Measurements from ENCODE around the gene KCTD18.
A peak's percentile ranks its signal among the peaks of the same experiment; 100 is the strongest.

The KCTD18 gene

DNA sequence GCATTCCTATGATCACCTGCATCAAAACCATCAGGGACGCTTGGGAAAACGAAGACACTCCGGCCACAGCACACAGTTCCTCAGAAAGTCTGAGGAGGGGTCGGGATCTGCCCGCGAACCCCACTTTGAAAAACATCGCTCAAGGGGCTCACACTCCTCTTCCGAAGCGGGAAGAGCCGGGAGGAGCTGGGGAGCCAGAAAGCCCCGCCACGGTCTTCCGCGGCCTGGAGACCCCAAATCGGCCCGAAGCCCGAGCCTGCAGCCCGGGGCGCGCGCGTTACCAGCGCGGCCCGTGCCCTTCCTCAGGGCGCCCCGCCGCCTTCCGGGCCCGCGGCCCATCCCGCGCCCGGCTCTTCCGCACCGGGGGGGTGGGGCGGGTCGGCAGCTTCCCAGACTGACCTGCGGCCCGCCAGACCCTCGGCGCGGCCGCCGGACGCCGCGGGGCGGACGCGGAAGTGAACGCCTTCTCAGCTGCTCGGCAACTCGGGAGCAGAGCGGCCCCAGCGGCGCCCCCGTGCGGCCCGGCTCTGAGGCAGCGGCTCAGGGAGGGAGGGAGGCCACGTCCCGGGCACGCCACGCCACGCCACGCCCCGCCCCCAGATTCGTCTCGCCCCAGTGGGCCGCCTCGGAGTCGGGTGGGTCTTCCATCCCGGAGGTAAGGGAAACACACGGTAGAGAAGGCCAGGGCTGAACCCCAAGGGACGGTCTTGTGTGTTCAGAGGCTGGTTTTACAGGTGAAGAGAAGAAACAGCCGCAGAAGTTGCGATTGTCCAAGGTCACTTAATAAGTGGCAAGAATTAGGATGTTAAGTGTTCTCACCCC lies at the start of gene KCTD18:
Gene KCTD18 (minus strand): TSS at position 457 of the 822 bp plus-strand sequence. CDS start 3,052 bp downstream, outside the sequence.
- peak; percentile 78 to 84 for DNase-seq

DNA sequence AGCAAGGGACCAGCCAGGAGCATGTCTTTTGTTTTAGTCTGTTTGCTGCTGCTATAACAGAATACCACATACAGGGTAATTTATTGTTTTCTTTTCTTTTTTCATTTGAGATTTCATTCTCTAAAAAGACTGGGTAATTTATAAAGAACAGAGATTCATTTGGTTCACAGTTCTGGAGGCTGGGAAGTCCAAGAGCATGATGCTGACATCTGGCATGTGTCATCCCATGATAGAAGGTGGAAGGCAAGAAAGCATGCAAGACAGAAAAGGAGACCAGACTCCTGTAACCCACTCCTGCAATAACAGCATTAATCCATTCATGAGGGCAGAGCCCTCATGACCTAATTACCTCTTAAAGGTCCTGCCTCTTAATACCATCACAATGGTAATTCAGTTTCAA lies 30.9 kb upstream of the KCTD18 start:
- DNase-seq = no peak

DNA sequence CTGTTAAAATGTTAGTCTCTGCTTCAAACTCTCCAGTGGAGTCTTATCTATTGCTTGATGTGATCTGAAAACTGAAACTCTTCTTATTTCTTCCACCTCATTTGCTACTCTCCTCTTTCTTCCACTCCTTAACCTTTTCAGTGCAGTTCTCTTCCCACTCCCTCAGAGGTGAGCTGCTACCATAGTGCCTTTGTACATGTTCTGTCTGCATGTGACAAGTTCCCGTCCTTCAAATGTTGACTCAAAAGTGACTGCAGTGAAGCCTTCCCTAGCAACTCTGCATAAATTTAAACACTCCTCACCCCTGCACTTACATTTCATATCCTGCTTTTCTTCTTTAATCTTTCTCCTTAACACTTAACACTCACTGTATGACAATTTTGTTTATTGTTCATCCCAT lies 28.3 kb upstream of the KCTD18 start:
- DNase-seq = no peak

DNA sequence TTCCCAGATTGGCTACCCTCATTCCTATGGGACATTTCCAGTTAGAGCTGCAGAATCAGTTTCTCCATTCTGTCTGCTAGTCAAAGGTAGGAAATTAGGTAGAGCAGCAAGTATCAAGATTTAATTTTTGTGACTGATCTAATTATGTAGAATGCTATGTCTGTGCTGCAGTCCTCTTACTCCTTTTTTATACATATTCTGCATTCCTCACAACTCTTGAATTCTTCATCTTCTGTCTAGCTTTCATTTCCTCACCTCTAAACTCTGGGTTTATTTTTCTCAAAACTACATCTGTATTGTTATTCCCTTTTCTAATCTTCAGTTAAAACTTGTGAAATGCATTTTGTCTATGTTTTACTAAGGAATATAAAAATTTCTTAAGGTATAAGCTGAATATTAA lies 24.7 kb upstream of the KCTD18 start:
- DNase-seq = no peak

DNA sequence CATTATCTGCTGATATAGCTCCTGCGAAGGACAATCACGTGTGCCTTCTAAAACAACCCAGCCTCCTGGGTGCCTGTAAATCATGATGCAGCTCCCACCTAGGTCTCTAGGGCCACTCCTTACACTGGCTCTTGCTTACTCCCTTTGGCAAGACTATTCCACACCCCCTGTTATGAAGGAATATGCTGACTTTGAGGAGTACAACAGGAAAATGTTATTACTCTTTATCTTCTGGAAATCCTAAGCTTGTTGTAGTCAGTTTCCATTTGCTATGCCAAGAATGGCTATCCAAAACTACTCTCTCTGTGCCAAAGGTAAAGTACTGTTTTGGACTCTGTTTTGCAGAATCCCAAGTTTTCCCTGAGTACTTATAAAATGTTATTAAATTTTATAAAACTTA lies 23.9 kb upstream of the KCTD18 start:
- no peak for DNase-seq

DNA sequence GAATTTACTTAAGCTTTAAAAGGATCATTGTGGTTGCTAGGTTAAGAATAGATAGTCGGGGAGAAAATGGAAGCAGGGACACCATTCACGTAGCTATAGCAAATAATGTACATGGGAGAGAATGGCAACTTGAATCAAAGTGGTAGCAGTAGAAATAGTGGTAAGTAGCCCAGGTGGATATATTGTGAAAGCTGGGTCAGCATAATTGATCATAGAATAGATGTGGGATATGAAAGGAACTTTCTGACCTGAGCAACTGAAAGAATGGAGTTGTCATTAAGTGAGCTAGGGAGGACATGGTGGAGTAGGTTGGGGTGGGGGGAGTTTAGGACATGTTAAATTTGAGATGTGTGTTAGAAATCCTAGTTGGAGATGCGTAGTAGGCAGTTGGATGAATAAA lies 18.4 kb upstream of the KCTD18 start:
- no peak for DNase-seq

DNA sequence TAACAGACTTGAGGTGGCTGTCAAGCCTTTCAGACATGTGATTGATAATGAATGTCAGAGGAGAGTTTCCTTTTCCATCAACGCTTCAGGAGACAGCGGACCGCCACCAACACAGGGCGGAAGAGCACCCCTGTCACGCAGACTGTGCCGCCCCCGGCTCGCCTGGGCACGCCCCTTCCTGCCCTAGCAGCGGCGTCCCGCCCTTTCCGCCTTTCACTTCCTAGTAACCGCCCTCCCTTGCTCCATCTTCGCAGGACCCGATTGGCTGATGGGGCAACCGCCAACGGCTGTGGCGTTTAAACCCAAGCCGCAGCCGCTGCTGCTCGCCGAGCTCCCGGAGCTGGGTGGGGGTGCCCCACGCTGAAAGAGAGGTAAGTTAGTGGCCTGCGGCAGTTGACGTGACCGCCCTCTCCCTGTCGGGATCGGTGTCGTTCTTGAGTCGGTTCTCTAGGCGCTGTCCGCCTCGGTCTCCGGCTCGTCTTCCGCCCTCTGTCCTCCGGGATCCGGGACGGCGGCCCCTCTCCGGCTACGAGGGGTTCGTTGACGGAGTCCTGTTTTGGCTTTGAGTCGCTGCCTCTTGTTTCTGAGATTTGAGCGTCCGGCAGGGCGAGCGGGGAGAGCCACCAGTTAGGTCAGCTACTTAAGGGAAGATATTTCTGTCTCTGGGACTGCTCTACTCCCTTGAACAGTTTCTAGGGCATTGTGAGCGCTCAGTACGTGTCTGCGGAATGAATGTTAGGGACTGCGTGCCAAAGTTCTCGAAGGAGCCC lies 16.2 kb upstream of the KCTD18 start, which contains the start of gene SGO2:
Gene SGO2 (plus strand): TSS at position 326 of the 770 bp plus-strand sequence. CDS start 6,769 bp downstream, outside the sequence.
- peak; percentile 97 to 98 for DNase-seq

DNA sequence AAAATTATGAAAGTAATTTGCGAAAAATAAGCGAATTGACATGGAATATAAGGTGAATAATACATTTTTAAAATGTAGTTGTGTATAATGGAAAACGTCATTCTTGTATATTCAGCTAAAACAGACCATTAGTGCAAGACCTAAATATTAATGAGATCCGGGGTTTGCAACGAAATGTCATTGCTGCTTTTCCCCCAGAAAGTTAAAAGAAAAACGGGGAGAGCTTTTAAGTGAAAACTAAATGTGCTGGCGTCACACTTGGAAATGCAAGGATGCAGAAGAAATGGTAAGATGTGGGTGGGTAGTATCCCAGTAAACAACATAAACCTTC lies 15.6 kb upstream of the KCTD18 start:
- DNase-seq = no peak

DNA sequence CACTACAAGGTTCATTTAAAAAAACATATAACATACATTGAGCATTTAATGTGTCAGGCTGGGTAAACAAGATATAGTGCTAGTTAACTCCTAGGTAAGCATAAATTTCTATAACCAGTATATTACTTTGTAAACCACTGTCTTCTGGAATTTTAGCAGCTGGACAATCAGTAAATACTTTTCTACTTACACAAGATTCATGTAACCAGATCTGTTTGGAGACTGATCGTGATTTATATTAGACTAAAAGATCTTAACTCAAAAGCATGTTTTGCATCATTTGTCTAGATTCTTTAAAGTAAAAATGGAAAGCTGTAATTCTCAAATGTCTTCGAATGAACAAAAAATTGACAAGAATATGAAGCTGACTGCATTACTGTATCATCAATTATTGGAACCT lies 15.2 kb upstream of the KCTD18 start:
- DNase-seq = no peak

DNA sequence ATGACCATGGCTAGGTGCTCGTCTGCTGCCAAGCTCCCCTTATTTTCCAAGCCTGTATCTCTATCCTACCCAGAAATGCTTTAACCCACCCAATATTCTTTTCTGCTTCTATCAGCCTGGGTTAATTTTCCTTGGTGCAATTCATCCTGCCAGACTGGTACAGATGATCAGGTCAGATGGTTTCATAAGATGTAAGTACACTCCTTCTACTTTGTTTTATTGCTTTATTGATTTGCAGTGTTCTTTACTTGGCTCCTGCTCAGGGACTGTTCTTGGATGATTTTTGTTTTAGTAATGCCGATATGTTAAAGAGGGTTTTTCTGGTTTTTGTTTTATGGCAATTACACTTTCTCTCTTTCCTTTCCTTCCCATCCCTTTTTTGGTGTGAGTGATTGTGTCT lies 13.7 kb upstream of the KCTD18 start:
- DNase-seq = no peak

DNA sequence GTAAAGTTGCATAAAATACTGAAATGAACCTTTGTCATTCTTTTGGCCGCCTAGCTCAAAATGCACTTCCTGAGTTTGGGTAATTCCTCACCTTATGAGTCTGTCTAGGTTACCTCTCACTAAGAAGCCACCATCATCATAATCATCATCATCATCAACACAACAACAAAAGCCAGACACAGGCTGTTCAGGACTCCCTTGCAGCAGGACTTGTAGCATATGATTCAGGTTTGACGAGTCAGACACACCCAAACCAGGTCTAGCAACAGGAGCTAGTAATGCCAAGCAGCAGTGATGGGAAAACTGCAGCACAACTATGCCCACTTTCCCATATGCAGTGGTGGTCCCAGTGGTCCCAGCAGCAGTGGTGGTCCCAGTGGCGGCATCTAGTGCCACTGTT lies 13.3 kb upstream of the KCTD18 start:
- DNase-seq = no peak

DNA sequence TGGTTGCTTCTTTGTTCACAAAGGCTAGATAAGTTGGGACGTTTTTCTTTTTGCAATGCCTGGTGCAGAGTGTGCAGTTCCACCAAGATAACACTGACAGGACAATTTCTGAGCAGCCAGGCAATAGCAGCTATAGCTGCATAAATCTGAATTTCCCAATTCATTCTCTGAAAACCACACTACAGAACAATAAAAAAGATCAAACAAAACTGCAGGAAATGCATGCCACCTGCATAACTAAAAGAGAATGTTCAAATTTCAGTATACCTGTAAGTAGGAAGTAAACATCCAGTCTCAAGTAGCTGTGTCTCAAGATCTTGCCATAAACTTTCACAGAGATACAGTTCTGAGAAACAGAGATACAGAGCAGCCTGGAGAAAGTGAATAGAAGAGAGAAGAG lies 5.3 kb upstream of the KCTD18 start:
- no peak for DNase-seq

DNA sequence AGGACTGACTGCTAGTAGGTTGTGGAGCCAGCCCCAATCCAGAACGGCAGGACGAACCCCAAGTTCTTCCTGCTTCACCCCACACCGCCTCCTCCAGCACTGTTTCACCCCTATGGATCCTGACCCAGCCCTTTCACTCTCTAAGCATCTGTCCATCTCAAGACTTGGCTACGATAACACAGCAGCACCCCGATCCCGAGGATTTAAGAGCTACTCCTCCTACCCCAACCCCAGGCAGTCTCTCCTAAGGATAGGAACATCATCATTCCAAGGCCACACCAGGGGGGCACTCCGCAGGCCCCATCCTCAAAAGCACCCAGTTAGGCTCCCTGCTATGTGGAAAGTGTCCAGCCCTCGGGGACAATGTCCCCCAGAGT lies 645 bp downstream of the KCTD18 start:
- no peak for DNase-seq

DNA sequence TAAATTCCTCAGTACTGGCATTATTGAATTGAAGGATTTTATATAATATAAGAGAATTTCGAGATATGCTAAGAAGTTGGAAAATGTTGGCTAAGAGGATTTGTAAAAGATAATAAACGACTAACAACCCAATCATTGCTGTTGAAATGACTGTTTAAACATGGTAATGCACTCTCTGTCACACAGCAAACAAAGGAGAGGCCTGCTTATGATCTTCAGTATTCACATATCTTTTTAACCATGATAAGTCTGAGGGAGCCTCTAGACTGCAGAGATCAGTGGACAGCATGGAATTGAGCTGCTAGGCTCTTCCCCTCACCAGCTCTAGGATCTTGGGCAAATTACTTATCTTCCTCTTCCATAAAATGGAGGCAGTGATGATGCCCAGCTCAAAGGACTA lies 2.7 kb downstream of the KCTD18 start:
- DNase-seq = no peak

DNA sequence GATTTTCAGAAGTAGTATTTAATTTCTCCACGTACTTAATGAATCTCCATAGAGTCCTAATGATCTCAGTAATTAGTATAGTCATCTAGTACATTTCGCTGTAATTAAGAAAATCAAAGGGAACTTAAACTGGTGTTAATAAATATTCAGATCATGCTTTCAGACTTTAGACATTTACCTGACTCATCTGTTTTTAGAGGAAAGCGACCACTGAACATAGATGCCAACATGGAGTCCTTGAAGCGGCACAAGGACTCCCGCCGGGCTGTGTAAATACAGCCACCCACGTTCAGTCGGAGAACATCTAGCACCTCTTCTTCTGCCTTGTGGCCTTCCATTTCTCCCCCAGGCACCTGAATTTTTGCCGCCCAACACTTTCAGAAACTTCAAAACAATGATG lies 3.2 kb downstream of the KCTD18 start:
- no peak for DNase-seq

DNA sequence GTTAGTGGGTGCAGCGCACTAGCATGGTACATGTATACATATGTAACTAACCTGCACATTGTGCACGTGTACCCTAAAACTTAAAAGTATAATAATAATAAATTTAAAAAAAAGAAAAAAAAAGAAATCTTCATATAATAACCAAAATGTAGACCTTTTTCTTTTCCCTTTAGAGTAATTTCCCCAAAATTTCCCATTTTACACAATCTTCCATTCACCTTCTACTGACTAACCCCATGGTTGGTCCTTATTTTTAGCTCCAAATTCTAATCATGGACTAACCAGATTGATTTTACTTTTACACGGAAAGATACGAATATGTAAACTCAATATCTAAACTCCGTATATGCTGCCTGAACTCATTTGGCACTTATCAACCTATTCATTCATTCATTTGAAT lies 7.7 kb downstream of the KCTD18 start:
- DNase-seq = no peak

DNA sequence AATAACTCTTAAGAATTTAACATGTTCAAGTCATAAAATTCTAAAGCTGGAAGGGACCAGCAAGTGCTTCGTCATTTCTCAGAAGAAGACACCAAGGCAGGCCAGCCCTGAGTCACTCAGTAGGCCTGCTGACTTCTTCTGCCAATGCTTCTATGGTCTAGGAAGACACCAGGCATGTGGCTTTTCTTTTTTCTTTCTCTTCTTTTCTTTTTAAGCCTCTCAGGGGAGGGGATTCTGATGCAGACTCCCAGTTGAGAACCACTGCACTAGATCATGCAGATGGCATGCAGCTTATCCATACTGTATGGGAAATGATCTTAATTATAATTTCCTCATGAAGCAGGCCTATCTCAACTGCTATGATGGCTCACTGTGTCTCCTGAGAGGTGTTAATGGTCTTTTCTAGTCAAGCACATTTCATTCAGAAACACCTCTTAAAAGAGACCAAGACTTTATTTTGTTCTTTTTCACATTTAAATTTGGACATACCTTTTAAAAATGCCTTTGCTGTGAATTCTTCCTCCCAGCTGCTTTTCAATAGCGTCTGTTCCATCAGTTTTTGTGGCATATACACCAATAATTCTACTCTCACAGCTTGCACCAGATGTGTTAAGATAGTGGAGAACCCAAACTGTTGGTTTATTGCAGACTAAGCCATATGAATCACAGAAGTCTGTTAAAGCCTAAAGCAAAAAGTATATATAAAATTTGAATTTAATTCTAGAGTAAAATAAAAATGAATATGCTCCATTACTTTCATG lies 11.3 kb downstream of the KCTD18 start:
- DNase-seq = no peak

DNA sequence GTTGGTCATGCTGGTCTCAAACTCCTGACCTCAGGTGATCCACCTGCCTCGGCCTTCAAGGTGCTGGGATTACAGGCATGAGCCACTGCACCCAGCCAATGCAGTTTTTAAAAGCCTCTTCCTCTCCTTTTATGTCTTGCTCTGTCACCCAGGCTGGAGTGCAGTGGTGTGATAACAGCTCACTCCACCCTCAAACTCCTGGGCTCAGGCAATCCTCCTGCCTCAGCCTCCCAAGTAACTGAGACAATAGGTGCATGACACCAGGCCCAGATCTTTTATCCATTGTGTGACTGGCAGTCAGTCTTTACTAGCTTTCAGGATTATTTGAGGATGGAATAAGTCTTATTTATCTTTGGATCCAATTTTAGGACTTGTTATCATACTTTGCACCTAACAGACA lies 13.2 kb downstream of the KCTD18 start:
- DNase-seq = no peak

DNA sequence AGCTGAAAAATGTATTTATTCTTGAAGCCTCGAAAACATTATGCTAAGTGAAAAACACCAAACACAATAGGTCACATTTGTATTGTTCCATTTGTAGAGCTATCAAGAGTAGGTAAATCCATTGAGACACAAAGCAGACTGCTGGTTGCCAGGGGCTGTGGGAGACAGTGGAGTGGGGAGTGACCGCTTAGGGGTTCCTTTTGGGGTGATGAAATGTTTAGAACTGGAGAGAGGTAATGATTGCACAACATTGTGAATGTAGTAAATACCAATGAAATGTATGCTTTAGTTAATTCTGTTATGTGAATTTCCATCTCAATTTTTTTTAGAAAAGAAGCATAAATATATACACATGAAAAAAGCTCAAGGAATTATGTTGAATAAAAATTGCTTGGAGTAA lies 15.8 kb downstream of the KCTD18 start:
- DNase-seq = no peak

DNA sequence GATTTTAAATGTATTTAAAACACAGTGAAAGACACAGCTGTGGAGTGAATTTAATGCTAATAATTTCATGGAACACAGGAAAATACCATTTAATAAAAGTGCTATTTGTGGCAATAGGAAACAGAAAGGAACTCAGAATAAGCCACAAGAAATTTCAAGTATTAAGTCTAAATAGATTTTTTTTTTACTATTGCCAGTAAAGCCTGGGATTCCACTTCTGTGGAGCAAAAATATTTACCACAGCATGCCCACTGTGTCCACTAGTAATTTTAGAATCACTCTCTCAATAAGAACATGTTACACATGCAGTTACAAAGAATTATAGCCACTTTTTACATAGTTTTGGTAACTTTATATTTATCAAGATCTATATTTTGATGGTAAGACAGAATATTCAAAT lies 17.2 kb downstream of the KCTD18 start:
- no peak for DNase-seq

DNA sequence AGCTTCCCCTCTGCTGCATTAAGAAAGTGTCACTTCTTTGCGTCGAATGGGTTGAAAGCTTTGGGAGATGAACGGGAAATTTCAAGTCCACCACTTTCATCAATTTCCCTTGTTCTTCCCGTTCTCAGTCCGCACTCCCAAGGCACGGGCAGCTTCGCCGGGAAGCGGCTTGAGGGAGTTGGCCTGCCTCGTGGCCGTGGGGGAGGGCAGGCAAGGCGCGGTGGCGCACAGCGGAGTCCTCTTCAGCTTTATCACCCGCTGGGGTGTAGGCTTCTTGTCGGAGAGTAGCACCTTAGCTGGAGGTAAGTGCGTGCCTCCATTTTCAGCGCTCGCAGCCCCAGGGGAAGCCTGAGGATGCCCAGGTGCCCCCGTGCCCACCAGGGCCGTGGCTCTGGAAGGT lies 19.9 kb downstream of the KCTD18 start:
- DNase-seq = no peak

DNA sequence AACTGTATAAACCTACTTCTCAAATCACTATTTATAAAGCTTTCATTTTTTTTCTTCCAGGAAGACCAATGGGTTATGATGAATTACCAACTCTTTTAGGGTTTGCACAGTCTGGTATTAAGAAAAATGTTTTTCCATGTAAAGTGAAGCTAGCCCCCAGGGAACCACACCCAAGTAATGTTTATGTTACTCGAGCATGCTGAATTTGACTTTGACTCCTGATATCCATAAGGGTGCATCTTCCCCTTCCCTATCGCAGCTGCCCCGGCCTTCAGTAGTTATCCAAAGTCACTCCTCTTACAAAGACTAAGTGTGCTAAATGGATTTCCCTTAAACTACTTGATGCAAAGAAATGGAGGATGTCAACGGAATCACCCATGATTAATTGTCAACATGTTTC lies 21.7 kb downstream of the KCTD18 start:
- no peak for DNase-seq

DNA sequence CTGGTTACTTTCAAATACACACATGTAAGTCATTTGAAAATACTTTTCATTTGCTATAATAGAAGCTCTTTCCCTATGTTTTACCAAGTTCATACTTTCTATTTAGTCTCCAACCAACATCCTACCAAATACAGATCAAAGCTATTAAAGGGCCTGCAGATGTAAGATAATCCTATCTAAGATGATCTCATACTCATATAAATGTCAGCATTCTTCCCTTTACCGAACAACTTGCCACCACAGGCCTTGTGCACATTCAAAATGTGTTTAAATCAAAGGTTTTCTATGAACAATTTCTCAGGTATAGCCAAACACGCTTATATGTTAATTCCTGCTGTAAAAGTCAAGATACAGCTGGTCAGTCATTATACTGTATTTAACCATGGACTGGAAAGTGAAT lies 23.3 kb downstream of the KCTD18 start:
- no peak for DNase-seq

DNA sequence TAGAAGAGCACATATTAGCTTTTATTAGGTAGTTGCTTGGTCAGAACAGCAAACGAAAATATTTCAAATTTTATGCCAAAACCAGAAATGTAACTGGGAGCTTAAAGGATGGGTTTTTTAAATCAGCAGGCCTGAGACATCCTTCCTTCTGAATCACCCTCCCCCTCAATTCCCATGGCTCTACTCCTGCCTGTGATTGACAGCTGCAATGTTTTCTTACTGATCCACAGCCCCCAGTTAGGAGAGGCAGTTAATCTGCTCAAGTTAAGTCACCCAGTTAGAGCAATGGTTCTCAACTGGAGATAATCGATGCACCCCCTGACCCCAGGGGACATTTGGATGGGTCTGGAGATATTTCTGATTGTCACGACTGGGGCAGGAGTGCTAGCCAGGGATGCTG lies 24.9 kb downstream of the KCTD18 start:
- DNase-seq = no peak

All from AML-193 (cell line).